Activated naive CD4-positive, alpha-beta T cell treated with Interleukin-2 at 50 U/mL for 16 hours (primary cell): ENCODE measurements around the gene ENKD1.

Source experiments
- DNase-seq: peaks from one replicate; pipeline ENCODE4 v3.0.0-alpha.2; 2020

ENKD1 gene

GRCh38 chr16:67661886-67662652 is 4.5 kb downstream of the ENKD1 start:
- no peak for DNase-seq

- no peak for DNase-seq
Observed at GRCh38 chr16:67661101-67661761, 5.3 kb downstream of the ENKD1 start.

GRCh38 chr16:67660564-67661028 is 6.0 kb downstream of the ENKD1 start, which contains the start of gene PARD6A:
Gene PARD6A (plus strand): TSS chr16:67660960. CDS start chr16:67661039, 79 bp downstream.
- peak; percentile 95 for DNase-seq

GRCh38 chr16:67659675-67660563 is 6.6 kb downstream of the ENKD1 start, which contains the start of gene ACD:
Gene ACD (minus strand): TSS chr16:67660260. CDS start chr16:67660220, 40 bp downstream.
- peak; percentile 93 for DNase-seq

GRCh38 chr16:67658849-67659674 is 7.5 kb downstream of the ENKD1 start:
- DNase-seq, result no peak

- DNase-seq, result no peak
Observed at GRCh38 chr16:67657751-67658518, 8.6 kb downstream of the ENKD1 start.

- DNase-seq, result no peak
Observed at GRCh38 chr16:67657017-67657608, 9.4 kb downstream of the ENKD1 start.

- DNase-seq, result no peak
Observed at GRCh38 chr16:67656344-67657016, 10.1 kb downstream of the ENKD1 start.

GRCh38 chr16:67655363-67655762 is 11.2 kb downstream of the ENKD1 start:
- no peak for DNase-seq

- DNase-seq, result no peak
Observed at GRCh38 chr16:67654403-67654911, 12.1 kb downstream of the ENKD1 start.

- no peak for DNase-seq
Observed at GRCh38 chr16:67653789-67654402, 12.7 kb downstream of the ENKD1 start.

- DNase-seq, result no peak
Observed at GRCh38 chr16:67653128-67653788, 13.3 kb downstream of the ENKD1 start.

- no peak for DNase-seq
Observed at GRCh38 chr16:67652578-67653127, 13.9 kb downstream of the ENKD1 start.

- no peak for DNase-seq
Observed at GRCh38 chr16:67651847-67652246, 14.7 kb downstream of the ENKD1 start.

GRCh38 chr16:67651039-67651438 is 15.5 kb downstream of the ENKD1 start:
- no peak for DNase-seq

- no peak for DNase-seq
Observed at GRCh38 chr16:67650023-67650422, 16.5 kb downstream of the ENKD1 start.

- DNase-seq, result no peak
Observed at GRCh38 chr16:67649494-67649931, 17.0 kb downstream of the ENKD1 start.

GRCh38 chr16:67648764-67649407 is 17.7 kb downstream of the ENKD1 start:
- no peak for DNase-seq
